GM13977 (cell line): ENCODE data around the gene SLC25A3.
A peak's percentile ranks its signal among the peaks of the same experiment; 100 is the strongest.
"Not testable (repeated sequence)": the region's sequence is repeated elsewhere in the genome, so short reads cannot be mapped to it uniquely, and the experiment has no call there.

Experiments used
- DNase-seq: peaks from one replicate; pipeline ENCODE4 v3.0.0; 2012; ENCODE audit warnings: low spot score
- CTCF ChIP-seq: IDR thresholded peaks from 2 replicates; pipeline ENCODE4 v1.5.1; 2012; ENCODE audit warnings: mild to moderate bottlenecking, control low read depth; ENCODE audit not compliant: insufficient read depth; ENCODE audit errors: extremely low read depth, missing control alignments
- in situ Hi-C: fragments of 300-500 bp; cut with MboI; formaldehyde crosslinking; loops from one replicate; pipeline ENCODE4 v1.12.0; 2022; ENCODE audit warnings: low sequenced_read_pairs, low pct_unique_long_range_greater_than_20kb, mixed read lengths, inconsistent platforms; ENCODE audit not compliant: unreplicated experiment

The SLC25A3 gene

GRCh38 chr12:98639491-98639890 lies 46.0 kb downstream of the SLC25A3 start:
- in situ Hi-C loops: no loop called here
- DNase-seq: no peak
- TF ChIP-seq CTCF: no peak

- in situ Hi-C loops, DNase-seq: not testable (repeated sequence)
Observed at GRCh38 chr12:98642801-98643200, 49.3 kb downstream of the SLC25A3 start.

GRCh38 chr12:98644433-98644711 lies 50.9 kb downstream of the SLC25A3 start:
- peak; percentile 25 for DNase-seq
- in situ Hi-C loops: no loop called here
- no peak for TF ChIP-seq CTCF

GRCh38 chr12:98644712-98645571 lies 51.5 kb downstream of the SLC25A3 start, which contains the start of the genes APAF1 and IKBIP:
APAF1 (plus strand) TSS chr12:98645290; CDS start chr12:98648360, 3,070 bp downstream.
IKBIP (minus strand) TSS chr12:98644788; CDS start chr12:98644701, 87 bp downstream.
- in situ Hi-C loops: no loop called here

GRCh38 chr12:98645572-98646067 lies 52.1 kb downstream of the SLC25A3 start:
- DNase-seq: peak; percentile 32
- in situ Hi-C loops: no loop called here
- no peak for TF ChIP-seq CTCF

More at GRCh38 chr12:98644712-98645571, 51.5 kb downstream of the SLC25A3 start, which contains the start of the genes APAF1 and IKBIP:
- peak; percentile 97 for DNase-seq
- TF ChIP-seq CTCF: no peak

GRCh38 chr12:98646294-98647090 lies 53.0 kb downstream of the SLC25A3 start:
- in situ Hi-C loops: no loop called here
- peak; percentile 3 for TF ChIP-seq CTCF
- DNase-seq: no peak
